Loucy (cell line): ENCODE results near the gene LRRC26.

Experiments used
- H2AFZ ChIP-seq: fragments of 200-600 bp; sonication (generic); 2 replicates; pipeline ENCODE4 v1.6.0; 2016; ENCODE audit warnings: antibody characterized with exemption, mild to moderate bottlenecking, low read length, moderate library complexity
- H3F3A ChIP-seq: fragments of 200-600 bp; 2 replicates; pipeline ENCODE4 v1.6.0; 2016; ENCODE audit warnings: antibody characterized with exemption, low read depth, mild to moderate bottlenecking
- H3K27me3 ChIP-seq: fragments of 200-600 bp; sonication (generic); 2 replicates; pipeline ENCODE4 v1.6.1; 2014; ENCODE audit warnings: low read length, mild to moderate bottlenecking; ENCODE audit not compliant: insufficient read depth, poor library complexity, severe bottlenecking
- H3K36me3 ChIP-seq: fragments of 200-600 bp; sonication (generic); 2 replicates; pipeline ENCODE4 v1.6.1; 2016; ENCODE audit warnings: low read length; ENCODE audit not compliant: insufficient read depth
- H3K4me1 ChIP-seq: fragments of 200-600 bp; sonication (generic); 2 replicates; pipeline ENCODE4 v1.5.1; 2014; ENCODE audit warnings: low read length, mild to moderate bottlenecking; ENCODE audit not compliant: insufficient read depth, poor library complexity, severe bottlenecking
- H3K4me2 ChIP-seq: fragments of 200-600 bp; sonication (generic); 2 replicates; pipeline ENCODE4 v1.6.0; 2014; ENCODE audit warnings: antibody characterized with exemption, low read length, low read depth, mild to moderate bottlenecking; ENCODE audit not compliant: poor library complexity, severe bottlenecking
- H3K4me3 ChIP-seq: fragments of 200-600 bp; sonication (generic); 2 replicates; pipeline ENCODE4 v1.5.1; 2014; ENCODE audit warnings: low read length, mild to moderate bottlenecking, mixed read lengths; ENCODE audit not compliant: poor library complexity, severe bottlenecking
- H3K79me2 ChIP-seq: fragments of 200-600 bp; sonication (generic); 2 replicates; pipeline ENCODE4 v1.6.1; 2014; ENCODE audit warnings: low read length; ENCODE audit not compliant: insufficient read depth
- H3K9ac ChIP-seq: fragments of 200-600 bp; sonication (generic); 2 replicates; pipeline ENCODE4 v1.6.0; 2014; ENCODE audit warnings: mild to moderate bottlenecking, low read depth, low read length, moderate library complexity; ENCODE audit not compliant: poor library complexity, severe bottlenecking
- H3K9me2 ChIP-seq: fragments of 200-600 bp; sonication (generic); replicated peaks from 2 replicates; pipeline ENCODE4 v1.6.1; 2016; ENCODE audit warnings: low read depth, low read length, mixed read lengths
- H3K9me3 ChIP-seq: fragments of 200-600 bp; sonication (generic); 2 replicates; pipeline ENCODE4 v1.6.1; 2014; ENCODE audit warnings: mild to moderate bottlenecking, antibody characterized with exemption, low read length, low read depth; ENCODE audit not compliant: insufficient read depth
- H4K20me1 ChIP-seq: fragments of 200-600 bp; sonication (generic); 2 replicates; pipeline ENCODE4 v1.6.0; 2014; ENCODE audit warnings: antibody characterized with exemption, low read length, mild to moderate bottlenecking; ENCODE audit not compliant: insufficient read depth, poor library complexity, severe bottlenecking
- CTCF ChIP-seq: fragments of 200-600 bp; sonication (generic); conservative IDR thresholded peaks from 2 replicates; pipeline ENCODE4 v1.5.1; 2014; ENCODE audit warnings: mild to moderate bottlenecking, antibody characterized with exemption, low read length
- EZH2phosphoT487 ChIP-seq: fragments of 200-600 bp; IDR thresholded peaks from 2 replicates; pipeline ENCODE4 v1.6.1; 2018; ENCODE audit warnings: antibody characterized with exemption, mild to moderate bottlenecking, moderate library complexity, borderline replicate concordance

Gene LRRC26

GRCh38 chr9:137182836-137183235, 13.0 kb upstream of the LRRC26 start:
- Histone ChIP-seq H3K36me3 (peaks cover 23% of the 10 kb centered on the region; the same call in 1 of the 2 replicates), H4K20me1 (peaks cover 6% of the 10 kb centered on the region), H3K9ac (no peak overlapping the region), H3K27me3 (no peaks in the 10 kb centered on the region), H3K4me1 (peaks cover 10% of the 10 kb centered on the region), H3F3A (no peaks in the 10 kb centered on the region), H3K9me2 (no peaks in the 10 kb centered on the region), H3K79me2 (peaks cover 27% of the 10 kb centered on the region), H3K9me3 (no peaks in the 10 kb centered on the region), H3K4me3 (no peak overlapping the region), H3K4me2 (no peak overlapping the region), H2AFZ (no peak overlapping the region)
- TF ChIP-seq EZH2phosphoT487, result no peak
- TF ChIP-seq CTCF, result no peak

- Histone ChIP-seq H3K4me3 (no peak overlapping the region), H2AFZ (no peak overlapping the region), H3K4me1 (no peaks in the 10 kb centered on the region), H3K9me2 (no peaks in the 10 kb centered on the region), H3K9ac (no peak overlapping the region), H4K20me1 (no peaks in the 10 kb centered on the region), H3K9me3 (no peaks in the 10 kb centered on the region), H3K4me2 (no peak overlapping the region), H3F3A (no peaks in the 10 kb centered on the region), H3K79me2 (peaks cover 16% of the 10 kb centered on the region; the same call in 1 of the 2 replicates), H3K36me3 (peaks cover 23% of the 10 kb centered on the region; the same call in 1 of the 2 replicates), H3K27me3 (no peaks in the 10 kb centered on the region)
- TF ChIP-seq EZH2phosphoT487, result no peak
- TF ChIP-seq CTCF, result no peak
Observed at GRCh38 chr9:137181680-137182079, 11.8 kb upstream of the LRRC26 start.

GRCh38 chr9:137180491-137180890, 10.6 kb upstream of the LRRC26 start:
- Histone ChIP-seq H3F3A (no peaks in the 10 kb centered on the region), H3K9ac (no peak overlapping the region), H4K20me1 (no peaks in the 10 kb centered on the region), H3K4me1 (no peaks in the 10 kb centered on the region), H2AFZ (no peak overlapping the region), H3K9me2 (no peaks in the 10 kb centered on the region), H3K79me2 (peaks cover 4% of the 10 kb centered on the region; the same call in 1 of the 2 replicates), H3K27me3 (no peaks in the 10 kb centered on the region), H3K4me2 (no peak overlapping the region), H3K36me3 (peaks cover 23% of the 10 kb centered on the region; the same call in 1 of the 2 replicates), H3K9me3 (no peaks in the 10 kb centered on the region), H3K4me3 (no peak overlapping the region)
- TF ChIP-seq CTCF (no peak), EZH2phosphoT487 (no peak)
